COLO829 (cell line): ENCODE results near the gene VSIG4.

Experiments
- DNase-seq: peaks from one replicate; pipeline ENCODE4 v3.0.0; 2012; ENCODE audit warnings: low spot score

Gene VSIG4

DNA sequence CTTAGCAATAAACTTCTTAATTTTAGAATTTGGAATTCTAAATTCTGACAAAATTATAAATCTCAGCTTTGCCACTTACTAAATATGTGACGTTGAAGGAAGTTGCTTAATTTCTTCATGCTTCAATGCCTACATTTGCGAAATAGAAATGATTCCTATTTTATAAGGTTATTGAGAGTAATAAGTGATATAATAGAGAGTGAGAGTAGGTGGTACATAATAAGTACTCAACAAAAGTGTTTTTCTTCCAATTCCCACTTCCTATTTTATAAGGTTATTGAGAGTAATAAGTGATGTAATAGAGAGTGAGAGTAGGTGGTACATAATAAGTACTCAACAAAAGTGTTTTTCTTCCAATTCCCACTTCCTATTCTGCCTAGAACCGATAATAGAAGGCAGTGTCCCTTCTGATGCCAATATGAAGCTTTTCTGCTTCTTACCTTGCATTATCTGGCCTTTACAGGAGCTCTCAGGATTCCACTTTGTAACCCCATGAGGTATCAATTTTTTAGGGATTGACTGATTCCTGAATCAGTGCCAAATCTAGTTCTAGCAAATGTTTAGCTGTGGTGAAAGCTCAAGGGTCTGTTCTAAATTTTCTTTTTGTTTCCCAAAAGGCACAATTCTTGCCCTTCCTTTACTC lies 31.4 kb downstream of the VSIG4 start:
- no peak for DNase-seq

DNA sequence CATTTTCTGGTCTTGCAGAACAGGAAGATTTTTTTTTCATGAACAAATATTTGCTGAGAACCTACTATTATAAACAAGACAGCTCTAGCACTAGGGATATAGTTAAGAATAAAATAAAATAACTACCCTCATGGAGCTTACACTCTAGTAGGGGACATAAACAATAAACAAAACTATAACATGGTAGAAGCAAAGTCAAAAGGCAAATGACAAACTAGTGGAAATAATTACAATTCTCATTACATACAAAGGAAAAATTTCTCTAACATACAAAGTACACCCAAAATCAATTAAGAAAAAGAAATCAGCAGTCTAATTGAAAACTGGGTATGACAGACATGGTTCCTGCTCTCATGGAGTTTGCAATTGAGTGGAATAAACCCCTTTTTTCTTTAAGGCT lies 32.0 kb downstream of the VSIG4 start:
- no peak for DNase-seq

DNA sequence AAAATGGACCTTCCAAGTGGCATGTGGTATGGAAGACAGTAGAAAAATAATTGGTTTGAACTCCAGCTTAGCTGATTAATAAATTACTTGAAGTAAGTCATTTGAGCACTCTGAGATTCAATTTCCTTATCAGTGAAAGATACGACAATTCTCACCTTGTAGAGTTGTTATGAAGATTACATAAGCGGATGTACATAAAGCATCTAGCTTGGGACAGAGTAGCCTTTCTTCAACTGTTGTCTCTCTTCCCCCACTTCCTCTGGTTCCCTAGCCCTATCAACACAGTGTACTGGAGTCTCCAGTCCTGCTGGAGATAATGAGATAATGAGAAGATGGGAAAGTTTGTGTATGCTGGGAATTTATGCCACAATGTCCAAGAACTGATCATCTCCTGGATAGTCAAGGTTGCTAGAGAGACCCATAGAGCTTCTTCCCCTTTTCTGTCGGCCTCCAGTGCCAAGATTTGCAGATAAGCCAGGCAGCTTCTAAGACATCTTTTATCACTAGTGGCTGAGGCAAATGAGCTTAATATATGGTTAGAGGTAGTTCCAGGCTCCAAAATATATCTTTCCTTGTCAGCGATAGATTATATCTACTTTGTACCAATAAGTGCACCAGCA lies 33.9 kb downstream of the VSIG4 start:
- no peak for DNase-seq

DNA sequence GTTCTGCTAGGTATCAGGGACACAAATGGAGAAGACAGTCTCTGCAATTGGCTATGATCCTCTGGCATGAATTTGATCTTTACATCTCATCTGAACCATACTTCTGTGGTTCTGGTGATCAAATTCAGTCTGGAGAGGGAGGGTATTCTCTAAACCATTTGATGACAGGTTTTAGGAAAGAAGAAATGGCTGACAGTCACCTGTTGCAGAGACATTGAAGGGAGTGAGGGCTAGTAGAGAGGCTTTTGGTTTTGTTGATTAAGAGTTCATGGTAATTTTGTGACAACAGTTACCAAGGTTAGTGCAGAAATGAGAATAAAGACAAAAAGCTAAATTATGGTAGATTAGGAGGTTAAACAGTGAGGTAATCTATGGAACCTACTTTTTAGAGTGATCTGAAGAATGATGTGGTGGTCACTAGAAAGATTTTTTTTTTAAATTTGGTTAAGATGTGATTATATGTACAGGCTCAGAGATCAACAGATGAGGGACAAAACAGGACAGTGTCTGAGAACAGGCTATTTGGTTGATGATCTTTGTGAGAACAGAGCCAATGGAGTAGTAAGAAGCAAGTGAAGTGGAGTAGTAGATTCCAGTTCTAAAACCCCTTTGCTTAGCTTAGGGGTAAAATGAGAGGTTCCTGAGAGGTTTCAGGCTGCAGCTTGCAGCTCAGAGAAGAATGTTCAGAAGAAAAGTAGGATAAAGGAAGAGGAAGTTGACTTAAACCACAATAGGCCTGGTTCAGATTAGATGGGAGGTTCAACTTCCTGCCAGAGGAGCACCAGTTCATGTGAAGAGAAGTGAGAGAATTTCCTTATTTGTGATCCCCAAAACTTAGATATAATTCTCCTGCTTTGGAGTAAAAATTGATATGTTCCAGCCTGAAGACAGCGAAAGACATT lies 34.7 kb downstream of the VSIG4 start:
- DNase-seq: no peak

DNA sequence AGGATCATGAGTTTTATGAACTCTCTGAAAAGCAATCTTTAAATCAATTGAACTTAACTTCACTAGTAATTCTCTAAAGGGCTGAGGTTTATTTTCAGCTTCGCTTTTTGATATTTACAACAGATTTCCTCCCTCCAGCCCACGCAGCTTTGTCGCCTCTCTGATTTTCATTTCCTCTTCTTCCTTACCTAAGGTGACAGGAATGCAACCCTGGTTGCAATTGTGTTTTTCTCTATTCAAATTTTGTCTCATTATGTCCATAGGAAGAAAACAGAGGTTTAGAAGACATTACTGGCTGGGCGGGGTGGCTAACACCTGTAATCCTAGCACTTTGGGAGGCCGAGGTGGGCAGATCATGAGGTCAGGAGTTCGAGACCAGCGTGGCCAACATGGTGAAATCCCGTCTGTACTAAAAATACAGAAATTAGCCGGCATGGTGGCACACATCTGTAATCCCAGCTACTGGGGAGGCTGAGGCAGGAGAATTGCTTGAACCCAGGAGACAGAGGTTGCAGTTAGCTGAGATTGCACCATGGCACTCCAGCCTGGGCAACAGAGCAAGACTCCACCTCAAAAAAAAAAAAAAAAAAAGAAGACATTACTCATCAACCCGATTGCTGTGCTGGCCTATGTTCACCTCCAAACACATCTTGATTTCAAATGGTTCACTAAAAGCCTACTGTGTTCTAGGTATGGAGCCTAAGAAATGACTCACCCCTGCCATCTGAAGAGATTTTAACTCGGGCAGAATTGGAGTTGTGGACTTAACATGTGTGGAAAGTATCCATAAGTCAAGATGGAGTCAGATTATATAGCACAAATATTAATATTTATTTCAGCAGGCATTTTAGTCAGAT lies 36.8 kb downstream of the VSIG4 start:
- no peak for DNase-seq

DNA sequence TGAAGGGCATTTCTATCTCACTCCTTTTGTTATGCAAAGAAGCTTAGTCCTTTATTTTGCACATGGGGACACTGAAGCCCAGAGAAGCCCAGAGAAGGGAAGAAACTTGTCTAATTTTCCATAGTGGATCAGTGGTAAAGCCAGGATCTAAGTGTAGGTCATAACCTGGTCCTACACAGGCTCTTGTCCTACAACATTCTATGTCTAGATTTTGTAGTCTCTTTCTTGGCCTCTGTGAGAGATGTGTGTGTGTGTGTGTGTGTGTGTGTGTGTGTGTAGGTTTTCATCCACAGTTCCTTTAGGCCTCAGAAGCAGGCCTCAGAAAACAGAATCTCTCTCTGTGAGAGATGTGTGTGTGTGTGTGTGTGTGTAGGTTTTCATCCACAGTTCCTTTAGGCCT lies 38.3 kb downstream of the VSIG4 start:
- no peak for DNase-seq

DNA sequence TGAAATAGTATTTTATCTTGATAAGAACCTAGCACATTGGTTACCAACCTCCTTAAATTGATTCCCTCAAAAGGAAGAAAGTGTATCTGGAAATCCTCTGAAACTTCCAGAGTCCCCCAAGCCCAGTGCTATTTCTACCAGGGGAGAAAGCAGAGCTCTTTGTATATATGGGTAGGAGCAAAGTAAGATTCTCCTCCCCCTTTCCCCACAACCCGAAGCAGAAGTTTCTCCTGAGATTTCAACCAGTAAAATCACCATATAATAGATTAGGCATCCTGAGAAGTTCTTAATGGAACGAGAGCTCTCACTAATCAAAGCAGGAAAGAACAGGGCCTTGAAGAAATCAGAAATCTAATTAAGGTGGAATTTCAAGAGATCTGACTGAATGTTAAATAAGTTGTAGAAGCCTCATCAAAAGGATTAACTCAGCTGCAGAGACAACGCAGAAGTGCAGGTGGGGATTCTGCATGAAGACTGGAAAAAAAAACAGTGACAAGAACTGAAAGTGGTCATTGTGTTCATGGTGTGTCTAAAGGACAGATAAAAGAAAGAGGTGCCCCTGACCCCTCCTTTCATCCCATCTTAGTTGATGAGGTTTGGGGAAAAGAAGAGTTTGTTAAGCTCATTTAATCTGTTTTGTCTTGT lies 39.1 kb downstream of the VSIG4 start:
- DNase-seq: no peak

DNA sequence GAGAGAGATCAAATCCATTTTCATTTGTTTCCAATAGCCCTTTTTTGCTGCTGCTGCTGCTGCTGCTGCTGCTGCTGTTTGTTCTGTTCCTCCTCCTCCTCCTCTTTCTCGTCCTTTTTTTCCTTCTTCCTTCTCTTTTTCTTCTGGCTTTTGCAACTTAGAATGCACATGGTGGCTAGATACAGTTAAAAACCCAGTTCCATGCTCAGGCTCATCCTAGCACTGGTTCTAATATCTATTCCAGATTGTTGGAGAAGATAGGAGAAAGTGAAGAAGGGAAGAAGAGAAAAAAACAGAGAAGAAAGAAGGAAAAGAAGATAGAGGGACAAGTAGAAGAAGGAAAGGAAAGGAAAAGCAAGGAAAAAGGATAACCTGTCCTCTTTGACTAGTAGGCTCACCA lies 39.7 kb downstream of the VSIG4 start:
- no peak for DNase-seq

DNA sequence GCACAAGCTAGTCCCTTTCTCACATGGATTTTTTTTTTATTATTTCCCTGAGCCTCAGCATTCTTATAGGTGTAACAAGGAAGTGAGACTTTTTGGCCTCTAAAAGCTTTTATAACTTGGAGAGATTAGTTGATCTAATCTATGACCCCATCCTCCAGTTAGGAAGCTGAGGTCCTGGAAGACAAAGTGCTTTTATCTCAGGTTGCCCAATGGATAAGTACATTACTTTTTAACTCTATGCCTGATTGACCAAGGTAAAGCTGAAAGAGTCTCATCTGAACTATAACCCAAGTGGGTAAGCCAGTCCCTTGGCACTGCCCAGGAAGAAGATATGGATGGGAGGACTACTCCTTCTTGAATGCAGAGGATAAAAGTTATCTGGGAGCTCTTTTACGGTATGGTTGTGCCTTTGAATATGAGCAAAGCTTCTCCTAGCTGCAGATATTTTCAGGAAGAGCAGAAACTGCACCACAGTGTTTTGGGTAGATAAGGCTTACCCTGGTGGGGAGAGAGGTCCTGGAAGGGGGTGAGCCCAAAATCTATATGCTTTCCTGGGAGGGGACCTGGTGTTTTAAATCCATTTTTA lies 40.2 kb downstream of the VSIG4 start:
- no peak for DNase-seq

DNA sequence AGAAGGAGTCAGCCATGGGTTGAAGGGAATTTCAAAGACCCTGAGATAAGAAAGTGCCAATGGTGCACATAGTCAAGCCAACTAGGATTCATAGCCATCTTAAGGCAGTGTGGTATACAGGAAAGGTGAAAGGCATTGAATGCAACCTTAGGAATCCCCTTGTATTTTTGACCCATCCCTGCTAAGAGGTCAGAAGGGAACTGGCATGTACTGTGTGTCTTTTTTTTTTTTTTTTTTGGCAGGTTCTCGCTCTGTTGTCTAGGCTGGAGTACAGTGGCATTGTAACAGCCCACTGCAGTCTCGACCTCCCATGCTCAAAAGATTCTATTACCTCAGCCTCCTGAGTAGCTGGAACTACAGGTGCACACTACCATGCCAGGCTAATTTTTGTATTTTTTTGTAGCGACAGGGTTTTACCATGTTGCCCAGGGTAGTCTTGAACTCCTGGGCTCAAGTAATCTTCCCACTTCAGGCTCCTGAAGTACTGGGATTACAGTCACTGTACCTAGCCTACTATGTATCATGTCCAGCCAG lies 40.8 kb downstream of the VSIG4 start:
- DNase-seq: no peak

DNA sequence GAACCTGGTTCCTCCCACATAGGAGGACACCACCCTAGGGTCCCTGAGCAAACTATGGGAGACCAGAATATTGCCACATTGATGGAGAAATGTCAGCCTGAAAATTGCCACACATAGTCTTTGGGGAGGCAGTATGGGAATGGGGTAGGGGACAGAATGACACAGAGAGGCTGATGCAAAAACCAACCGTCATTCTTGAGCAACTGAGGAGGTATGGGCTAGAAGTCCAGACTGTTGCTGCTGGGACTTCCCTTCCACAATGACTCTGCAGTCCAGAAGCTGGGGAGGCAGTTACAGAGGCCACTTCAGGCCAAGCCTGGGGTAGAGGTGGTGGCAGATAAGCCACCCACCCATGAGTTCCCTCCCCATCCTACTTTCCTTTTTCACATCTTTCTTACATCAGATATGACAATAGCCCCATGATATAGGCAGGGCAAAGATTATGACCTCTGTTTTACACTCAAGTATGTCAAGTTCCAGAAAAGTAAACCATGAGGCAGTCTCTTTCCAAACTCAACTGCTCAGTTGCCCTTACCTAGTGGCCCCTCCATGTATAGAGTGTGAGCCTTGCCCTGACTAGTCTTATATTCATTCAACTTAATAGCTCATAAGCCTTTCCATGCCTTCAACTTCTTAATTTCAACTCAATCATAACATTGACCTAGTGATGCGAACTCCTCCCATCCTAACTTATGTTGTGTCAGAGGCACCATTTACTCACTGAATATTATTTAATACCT lies 41.7 kb downstream of the VSIG4 start:
- DNase-seq: no peak

DNA sequence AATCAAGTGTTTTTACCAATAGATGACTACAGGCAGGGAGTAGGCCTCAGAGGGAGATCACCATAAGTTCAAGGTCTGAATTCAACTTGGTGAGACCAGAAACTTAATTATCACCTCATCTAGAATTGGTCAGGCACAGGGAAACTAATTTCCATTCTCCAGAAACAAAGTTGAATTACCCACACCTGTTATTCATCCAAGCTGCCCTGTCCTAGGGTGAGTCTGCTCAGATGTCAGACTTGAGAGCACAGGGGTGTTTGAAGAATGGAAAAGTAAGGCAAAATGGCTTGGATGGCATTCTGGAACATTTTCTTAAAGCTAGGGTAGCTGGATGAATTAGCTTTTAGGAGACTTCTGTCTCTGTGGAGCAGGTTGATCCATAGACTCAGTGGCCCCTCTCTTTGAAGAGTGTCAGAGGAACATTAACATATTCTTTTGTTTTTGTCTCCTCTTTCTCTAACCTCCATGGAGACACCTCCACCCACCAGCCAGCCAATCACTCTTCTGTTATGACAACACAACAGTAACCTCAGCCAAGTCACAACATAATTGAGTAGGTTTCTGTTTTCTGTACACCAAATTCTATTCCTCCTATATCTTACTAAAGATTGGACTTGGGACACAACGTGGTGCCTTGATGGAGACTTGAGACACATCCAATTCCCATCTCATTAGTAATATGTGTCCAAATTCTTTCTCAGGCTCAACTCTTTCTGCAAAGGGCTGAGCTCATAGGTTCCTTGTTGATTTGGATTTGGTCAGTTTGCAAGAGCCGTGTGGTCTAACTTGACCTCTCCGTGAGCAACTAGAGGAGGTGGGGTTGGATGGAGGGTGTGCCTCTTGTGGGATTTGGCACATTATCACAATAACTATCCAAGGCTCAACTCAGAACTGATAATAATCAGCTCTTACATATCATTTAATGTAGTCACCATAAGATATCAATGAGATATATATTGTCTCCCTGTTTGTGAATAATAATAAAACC lies 45.1 kb downstream of the VSIG4 start:
- DNase-seq: no peak

DNA sequence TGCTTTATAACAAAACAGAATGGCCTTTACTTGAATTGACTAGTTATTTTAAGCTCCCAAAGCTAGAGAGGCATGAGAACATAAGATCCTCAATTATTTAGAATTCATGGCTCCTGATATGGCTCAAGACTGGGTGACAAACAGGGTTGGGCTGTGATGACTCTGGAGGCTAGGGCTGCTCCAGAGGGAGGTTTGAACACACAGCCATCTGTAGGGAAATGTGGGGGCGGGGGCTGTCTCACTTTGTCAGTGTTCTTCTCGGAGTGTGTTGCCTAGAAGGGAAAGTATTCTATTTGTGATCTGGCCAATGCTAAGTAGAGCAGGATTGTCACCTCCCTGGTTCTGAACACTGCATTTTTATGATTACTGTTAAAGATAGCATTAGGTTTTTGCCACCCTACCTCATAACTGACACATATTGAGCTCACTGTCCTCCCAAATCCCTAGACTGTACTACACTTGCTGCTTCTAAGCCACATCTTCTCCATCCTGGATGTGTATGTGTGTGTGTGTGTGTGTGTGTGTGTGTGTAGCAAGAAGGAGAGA lies 45.9 kb downstream of the VSIG4 start:
- no peak for DNase-seq

DNA sequence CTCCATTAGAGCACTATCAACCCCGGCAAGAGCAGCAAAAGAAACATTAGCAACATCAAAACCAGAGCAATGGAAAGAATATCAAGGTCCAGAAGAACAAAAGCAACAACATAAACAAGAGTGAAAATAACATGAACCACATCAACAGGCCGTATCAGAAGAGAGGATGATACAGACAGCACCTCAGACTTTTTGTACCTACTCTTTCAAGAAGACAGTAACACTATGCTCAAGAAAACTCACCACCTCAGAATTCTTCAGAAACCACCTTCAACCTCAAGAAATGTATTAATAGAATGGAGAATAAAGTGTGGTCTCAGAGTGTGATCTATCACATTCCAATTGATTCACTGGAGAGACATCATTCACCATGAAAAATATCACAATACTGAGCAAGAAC lies 46.5 kb downstream of the VSIG4 start:
- no peak for DNase-seq

DNA sequence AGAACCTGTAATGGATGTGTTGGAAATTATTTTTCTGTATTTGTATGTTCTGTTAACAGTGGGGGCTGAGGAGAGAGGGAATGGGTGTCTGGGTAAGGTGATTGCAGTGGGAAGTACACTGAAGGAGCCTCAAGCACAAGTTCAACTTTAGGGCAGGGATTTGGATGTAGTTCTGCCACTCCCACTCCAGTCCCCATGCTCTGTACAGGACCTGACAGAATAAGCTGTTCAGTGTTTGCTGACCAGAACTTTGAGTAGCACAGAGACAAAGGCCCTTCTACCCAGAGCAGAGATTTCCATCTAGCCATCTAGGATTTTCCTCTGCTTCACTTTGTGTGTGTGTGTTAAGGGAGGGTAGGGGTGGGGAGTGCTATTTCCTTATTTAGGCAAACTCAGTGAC lies 49.2 kb downstream of the VSIG4 start:
- DNase-seq: no peak

DNA sequence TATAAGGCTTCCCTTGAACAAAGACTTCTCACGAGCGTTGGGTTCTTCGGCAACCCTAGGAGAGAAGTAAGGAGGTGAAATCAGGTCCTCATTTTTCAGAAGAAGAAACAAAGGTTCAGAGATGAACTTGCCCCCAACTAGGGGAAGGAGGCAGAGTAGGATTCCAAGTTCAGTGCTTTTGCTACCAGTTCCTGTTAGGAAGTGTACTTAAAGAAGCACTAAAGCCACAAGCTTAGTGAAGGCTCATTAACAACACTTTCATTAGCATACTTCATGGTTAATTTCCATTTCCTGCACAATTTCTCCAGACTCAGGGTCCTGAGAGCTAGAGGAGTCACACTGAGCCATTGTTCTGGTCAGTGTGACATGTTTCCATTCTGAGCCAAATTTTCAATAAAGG lies 52.1 kb downstream of the VSIG4 start:
- no peak for DNase-seq

DNA sequence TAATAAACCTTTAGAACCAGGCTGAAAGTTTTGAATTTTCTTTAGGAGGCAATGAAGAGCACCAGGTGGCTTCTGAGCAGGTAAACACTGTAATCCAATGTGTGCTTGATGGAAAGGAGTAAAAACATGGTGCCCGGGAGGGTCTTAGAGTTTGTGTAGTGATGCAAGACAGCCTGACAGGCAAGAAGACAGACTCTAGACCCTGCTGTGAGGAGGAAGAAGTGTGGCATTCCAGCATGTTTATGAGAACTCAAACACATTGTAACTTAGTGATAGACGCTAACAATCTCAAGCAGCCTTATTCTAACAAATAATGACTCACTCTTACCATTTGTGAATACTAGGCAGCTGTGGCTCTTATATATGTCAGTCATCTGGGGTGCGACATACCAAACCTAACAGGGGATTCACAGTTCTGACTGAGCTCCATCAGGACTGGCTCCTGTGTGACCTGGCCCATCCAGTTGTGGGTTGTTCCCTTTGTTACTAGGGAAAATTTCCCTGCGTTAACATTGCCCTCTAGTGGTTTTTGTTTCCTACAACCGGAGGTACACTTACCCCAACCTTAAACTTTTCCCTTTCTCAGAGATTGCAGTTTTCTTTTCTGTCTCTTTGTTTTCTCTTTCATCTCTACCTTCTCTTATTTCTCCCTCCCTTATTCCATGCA lies 53.8 kb downstream of the VSIG4 start:
- DNase-seq: peak; percentile 40

DNA sequence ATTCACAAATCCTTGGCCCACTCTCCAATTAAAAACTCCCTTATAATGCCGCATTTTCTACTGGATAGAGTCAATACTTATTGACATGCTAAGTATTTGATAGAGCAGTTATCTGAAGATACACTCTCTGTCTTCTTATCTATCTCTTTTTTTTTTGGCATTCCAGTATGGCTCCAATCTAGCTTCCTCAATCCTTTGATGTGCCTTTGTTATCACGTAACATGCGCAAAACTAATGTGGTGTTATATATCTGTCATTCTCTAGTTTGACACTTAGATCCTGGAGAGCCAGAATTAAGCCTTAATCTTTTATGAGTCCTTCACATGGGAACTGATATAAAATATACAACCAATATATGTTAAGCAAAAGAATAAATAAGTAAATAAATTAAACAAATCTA lies 54.7 kb downstream of the VSIG4 start:
- no peak for DNase-seq
